Naive thymus-derived CD4-positive, alpha-beta T cell (primary cell): ENCODE measurements around the gene PSMC4. TPM values are rescaled to one million over a fixed set of nuclear protein-coding genes. Genes with fewer than 3 reads are reported as not detected.
A peak's percentile ranks its signal among the peaks of the same experiment; 100 is the strongest.

Experiments
- ATAC-seq: fragments of 150-1000 bp; cut with Tn5 transposase; 2 replicates; pipeline ENCODE4 v1.10.0; 2021; ENCODE audit warnings: mild to moderate bottlenecking, moderate library complexity
- CTCF ChIA-PET: fragments of 350-600 bp; sonication (Branson Sonifier 250); formaldehyde crosslinking; loops from one replicate; lab custom pipeline; 2021; ENCODE audit warnings: antibody characterized with exemption; lab: Charles Lee
- POLR2A ChIA-PET: fragments of 350-600 bp; sonication (Branson Sonifier 250); formaldehyde crosslinking; loops from one replicate; lab custom pipeline; 2021; ENCODE audit warnings: antibody characterized with exemption, inconsistent platforms; lab: Charles Lee
- DNase-seq, 9 donors: peaks; one replicate each; pipeline versions ENCODE4 v3.0.0 to v3.0.0-alpha.2; 2020 to 2022; ENCODE audit warnings: mixed read lengths in 1 of 9
- H3K27ac ChIP-seq: one replicate; pipeline ENCODE4 v1.7.0; 2013; ENCODE audit warnings: mild to moderate bottlenecking, low read depth, low read length, moderate library complexity
- H3K27me3 ChIP-seq, 2 donors: one replicate each; pipeline ENCODE4 v1.7.0; 2013; ENCODE audit warnings: low read length in 2 of 2, mild to moderate bottlenecking in 2 of 2, moderate library complexity in 2 of 2; ENCODE audit not compliant: control insufficient read depth in 2 of 2, insufficient read depth in 2 of 2
- H3K36me3 ChIP-seq, 3 experiments: 1 replicate in 2 of 3; 2 replicates in 1 of 3; pipeline ENCODE4 v1.7.0; 2013; ENCODE audit warnings: low read length in 3 of 3, mild to moderate bottlenecking in 3 of 3, moderate library complexity in 1 of 3; ENCODE audit not compliant: insufficient read depth in 3 of 3, control insufficient read depth in 2 of 3
- H3K4me1 ChIP-seq, 2 donors: one replicate each; pipeline ENCODE4 v1.7.0; 2013; ENCODE audit warnings: low read length in 2 of 2, mild to moderate bottlenecking in 2 of 2, moderate library complexity in 1 of 2; ENCODE audit not compliant: control insufficient read depth in 2 of 2, insufficient read depth in 2 of 2
- H3K4me3 ChIP-seq: 2 replicates; pipeline ENCODE4 v1.7.0; 2013; ENCODE audit warnings: mild to moderate bottlenecking, low read length
- H3K9me3 ChIP-seq, 3 experiments: 1 replicate in 2 of 3; 2 replicates in 1 of 3; pipeline ENCODE4 v1.7.0; 2013; ENCODE audit warnings: low read length in 3 of 3; ENCODE audit not compliant: control insufficient read depth in 2 of 3
- H3K27ac Mint-ChIP-seq, 9 donors: one replicate each; pipeline ENCODE4 v1.8.0; 2020 to 2022; ENCODE audit warnings: mixed read lengths in 9 of 9, mild to moderate bottlenecking in 8 of 9, moderate library complexity in 5 of 9, inconsistent platforms in 2 of 9
- H3K27me3 Mint-ChIP-seq, 5 donors: one replicate each; pipeline ENCODE4 v1.8.0; 2021 to 2022; ENCODE audit warnings: mixed read lengths in 5 of 5, mild to moderate bottlenecking in 1 of 5
- H3K36me3 Mint-ChIP-seq, 5 donors: one replicate each; pipeline ENCODE4 v1.8.0; 2020 to 2022; ENCODE audit warnings: mixed read lengths in 5 of 5, mild to moderate bottlenecking in 3 of 5, inconsistent platforms in 1 of 5
- H3K4me1 Mint-ChIP-seq, 7 donors: one replicate each; pipeline ENCODE4 v1.8.0; 2020 to 2022; ENCODE audit warnings: mixed read lengths in 7 of 7, mild to moderate bottlenecking in 3 of 7, inconsistent platforms in 1 of 7
- H3K4me3 Mint-ChIP-seq, 10 donors: one replicate each; pipeline ENCODE4 v1.8.0; 2020 to 2022; ENCODE audit warnings: mild to moderate bottlenecking in 10 of 10, mixed read lengths in 10 of 10, moderate library complexity in 6 of 10, inconsistent platforms in 2 of 10
- H3K9me3 Mint-ChIP-seq, 11 donors: one replicate each; pipeline ENCODE4 v1.8.0; 2020 to 2022; ENCODE audit warnings: mixed read lengths in 11 of 11, mild to moderate bottlenecking in 4 of 11, inconsistent platforms in 1 of 11, moderate library complexity in 1 of 11
- intact Hi-C, 2 donors: fragments of 100-400 bp; cut with micrococcal nuclease; formaldehyde crosslinking; loops; one replicate each; pipeline ENCODE4 v1.15.1; 2023
- polyA plus RNA-seq, 2 donors: library from polyadenylated mRNA; unstranded; fragments of 300-500 nt; fragmentation: Illumina TruSeq; gene quantifications; one replicate each; pipeline ENCODE4 v1.2.3, GENCODE V29; 2021
- total RNA-seq, 6 experiments: library from RNA in 5 of 6; stranded (reverse) in 5 of 6; gene quantifications; 1 replicate in 5 of 6; 2 replicates in 1 of 6; pipeline ENCODE4 v1.2.3 and lab custom pipeline; 2021 to 2026

PSMC4 gene
- total and polyA plus RNA-seq, 7 experiments from 2014 or later = 48.7 to 146 (median 72.7) TPM

DNA sequence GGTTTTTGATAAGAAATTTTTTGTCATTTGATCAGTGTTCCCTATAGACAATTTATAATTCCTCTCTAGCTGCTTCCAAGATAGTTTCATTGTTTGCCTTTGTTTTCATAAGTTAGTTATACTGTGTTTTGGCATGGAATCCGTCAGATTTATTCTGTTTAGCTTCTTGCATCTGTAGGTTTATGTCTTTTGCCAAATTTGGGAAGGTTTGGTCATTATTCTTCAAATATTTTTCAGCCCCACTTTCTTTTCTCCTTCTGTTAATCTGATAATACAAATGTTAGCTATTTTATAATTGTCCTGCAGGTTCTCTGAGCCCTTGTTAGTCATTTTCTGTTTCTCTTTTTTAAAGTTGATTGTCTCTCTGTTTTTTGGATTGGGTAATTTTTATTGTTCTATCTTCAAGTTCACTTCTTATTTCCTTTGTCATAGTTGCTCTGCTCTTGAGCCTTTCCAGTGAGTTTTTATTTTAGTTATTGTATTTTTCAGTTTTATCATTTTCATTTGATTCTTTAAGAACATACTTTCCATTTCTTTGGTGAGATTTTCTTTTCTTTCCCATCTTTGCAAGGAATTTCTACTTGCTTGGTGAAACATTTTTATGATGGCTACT is 30.6 kb upstream of the PSMC4 start:
- ChIA-PET CTCF (interaction anchor here (1.9 kb wide), 1 partner anchor 30 kb away, joined by 7 read pairs; the partner anchor contains the start of gene PSMC4), POLR2A (interaction anchor here (0.8 to 4.4 kb wide), 6 partner anchors 12 to 30 kb away, joined by 3 to 91 read pairs (median 8); partner anchors contain the start of gene PSMC4)
- peak overlapping the region; percentile 25 to 92 (median 82) for H3K27ac Mint-ChIP-seq
- Histone ChIP-seq H3K9me3 (peaks cover 0 to 4% (median 0%) of the 10 kb centered on the region in 3 experiments), H3K27ac (peak overlapping the region; percentile 77), H3K4me1 (peaks cover 70 to 72% of the 10 kb centered on the region in 2 donors), H3K4me3 (no peak overlapping the region), H3K36me3 (no peaks in the 10 kb centered on the region), H3K27me3 (no peaks in the 10 kb centered on the region)
- DNase-seq (no peak), ATAC-seq (no peak)
- peaks cover 4 to 29% (median 16%) of the 10 kb centered on the region in 11 donors for H3K9me3 Mint-ChIP-seq
- H3K4me3 Mint-ChIP-seq = peak overlapping the region in 8 of 10 donors; percentile 14 to 84 (median 74)
- H3K36me3 Mint-ChIP-seq = peaks cover 4 to 42% (median 6%) of the 10 kb centered on the region in 5 donors
- H3K27me3 Mint-ChIP-seq = no peaks in the 10 kb centered on the region
- intact Hi-C loops = loop anchor here in 1 of 2 donors (5.0 kb wide), 1 partner anchor 1008 kb away; the partner anchor contains the start of genes MRPS12 and SARS2
- peaks cover 72 to 95% (median 85%) of the 10 kb centered on the region in 7 donors for H3K4me1 Mint-ChIP-seq

DNA sequence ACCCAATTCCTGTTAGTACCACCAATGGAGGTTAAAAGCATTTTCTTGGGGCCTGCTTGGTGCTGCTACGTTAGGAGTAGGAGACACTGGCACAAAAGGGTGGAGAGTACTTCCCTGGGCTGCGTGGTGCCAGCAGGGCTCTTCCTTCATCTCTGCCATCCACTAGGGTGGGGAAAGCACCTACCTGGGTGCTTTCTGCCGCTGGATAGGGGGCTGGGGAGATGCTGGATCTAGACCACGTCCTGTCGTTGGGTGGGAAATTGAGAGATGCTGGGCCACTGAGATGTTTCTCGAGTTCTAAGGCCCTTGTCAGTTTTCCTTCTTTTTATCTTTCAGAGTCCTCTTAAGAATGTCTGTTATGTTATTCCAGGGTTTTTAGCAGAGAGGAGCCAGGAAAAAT is 29.8 kb upstream of the PSMC4 start:
- Histone ChIP-seq H3K36me3 (no peaks in the 10 kb centered on the region), H3K27ac (peak overlapping the region; percentile 77), H3K27me3 (no peaks in the 10 kb centered on the region), H3K4me1 (peaks cover 62 to 65% of the 10 kb centered on the region in 2 donors), H3K4me3 (peak overlapping the region; percentile 49), H3K9me3 (peaks cover 0 to 4% (median 0%) of the 10 kb centered on the region in 3 experiments)
- intact Hi-C loops = loop anchor here (1.0 to 5.0 kb wide), 3 partner anchors 12 to 1009 kb away; partner anchors contain the start of genes MRPS12 (in 1 of the 2) and SARS2 (in 1 of the 2)
- Mint-ChIP-seq H3K27ac (peak overlapping the region; percentile 72 to 93 (median 87)), H3K27me3 (no peaks in the 10 kb centered on the region), H3K9me3 (peaks cover 4 to 29% (median 16%) of the 10 kb centered on the region in 11 donors), H3K36me3 (peaks cover 4 to 42% (median 6%) of the 10 kb centered on the region in 5 donors), H3K4me1 (peaks cover 66 to 95% (median 79%) of the 10 kb centered on the region in 7 donors), H3K4me3 (peak overlapping the region; percentile 74 to 85 (median 78))
- POLR2A ChIA-PET = interaction anchor here (1.0 to 4.4 kb wide), 9 partner anchors 8 to 33 kb away, joined by 3 to 91 read pairs (median 9); partner anchors contain the start of gene PSMC4
- CTCF ChIA-PET = interaction anchor here (0.5 to 2.4 kb wide), 5 partner anchors 12 to 29 kb away, joined by 3 to 54 read pairs (median 7); partner anchors contain the start of gene PSMC4
- ATAC-seq = no peak
- DNase-seq = peak in 2 of 9 donors; percentile 21 to 39

DNA sequence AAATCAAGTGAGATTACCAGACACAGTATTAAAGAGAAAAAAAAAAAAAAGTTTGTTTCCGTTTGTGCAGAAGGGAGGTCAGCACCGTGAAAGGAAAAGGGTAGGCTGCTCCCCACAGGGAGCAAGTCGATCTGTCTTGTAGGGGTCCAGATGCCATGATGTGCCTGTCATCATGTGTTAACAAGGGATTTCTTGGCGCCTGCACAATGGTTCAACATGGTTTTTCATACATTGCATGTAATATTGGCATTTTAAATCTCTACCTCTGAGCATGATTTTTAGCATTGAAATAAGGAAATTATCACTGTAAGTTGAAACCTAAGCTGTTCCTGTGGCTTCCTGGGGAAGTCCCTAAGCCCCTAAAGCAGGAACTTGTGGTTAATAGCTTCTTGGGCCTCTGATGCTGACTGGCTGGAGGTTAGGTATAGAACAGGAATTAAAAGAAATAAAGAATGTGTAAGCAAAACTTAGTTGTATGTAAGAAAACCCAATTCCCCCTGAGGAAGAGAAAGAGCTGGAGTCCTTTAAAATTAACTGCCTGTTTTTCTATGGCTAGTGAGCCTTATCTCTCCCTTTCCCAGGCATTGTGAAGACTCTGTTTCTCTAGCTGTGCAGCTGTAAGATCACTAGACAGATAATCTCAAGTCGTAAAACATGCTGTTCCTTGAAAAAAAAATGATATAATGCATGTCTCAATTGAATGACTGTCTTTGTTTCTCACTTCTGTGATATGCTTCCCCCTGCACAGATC is 29.2 kb upstream of the PSMC4 start:
- peak overlapping the region; percentile 74 to 85 (median 78) for H3K4me3 Mint-ChIP-seq
- POLR2A ChIA-PET = interaction anchor here (0.6 to 4.4 kb wide), 10 partner anchors 9 to 34 kb away, joined by 3 to 91 read pairs (median 10); partner anchors contain the start of gene PSMC4
- H3K27ac Mint-ChIP-seq = peak overlapping the region; percentile 72 to 93 (median 87)

DNA sequence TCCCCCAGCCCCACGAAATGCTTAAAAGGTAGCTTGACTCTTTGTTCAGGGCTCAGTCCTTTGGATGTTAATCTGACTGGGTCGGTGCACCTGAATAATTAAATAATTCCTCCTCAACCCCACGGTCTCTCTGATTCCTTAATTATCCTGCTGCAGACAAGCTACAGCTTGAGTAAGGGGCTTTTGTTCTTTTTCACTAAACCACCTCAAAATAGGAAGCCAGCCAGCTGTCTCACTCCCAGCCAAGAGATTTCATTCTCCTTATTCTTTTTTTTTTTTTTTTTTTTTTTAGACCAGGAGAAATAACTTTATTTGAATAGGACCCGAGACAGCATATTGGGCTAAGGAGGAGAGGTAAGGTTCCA is 28.6 kb upstream of the PSMC4 start:
- Mint-ChIP-seq H3K27ac (peak overlapping the region; percentile 72 to 93 (median 87)), H3K4me1 (peaks cover 60 to 94% (median 74%) of the 10 kb centered on the region in 7 donors), H3K36me3 (peaks cover 6 to 48% (median 7%) of the 10 kb centered on the region in 5 donors), H3K9me3 (peaks cover 4 to 29% (median 16%) of the 10 kb centered on the region in 11 donors), H3K4me3 (peak overlapping the region; percentile 74 to 85 (median 78)), H3K27me3 (no peaks in the 10 kb centered on the region)
- DNase-seq (peak in 1 of 9 donors; percentile 6), ATAC-seq (no peak)
- Histone ChIP-seq H3K4me1 (peaks cover 51 to 59% of the 10 kb centered on the region in 2 donors), H3K4me3 (peak overlapping the region; percentile 49), H3K27me3 (no peaks in the 10 kb centered on the region), H3K27ac (peak overlapping the region; percentile 77), H3K36me3 (no peaks in the 10 kb centered on the region), H3K9me3 (peaks cover 0 to 4% (median 0%) of the 10 kb centered on the region in 3 experiments)
- POLR2A ChIA-PET = interaction anchor here (0.6 to 4.4 kb wide), 9 partner anchors 9 to 34 kb away, joined by 3 to 91 read pairs (median 12); partner anchors contain the start of gene PSMC4
- intact Hi-C loops = loop anchor here (1.0 to 5.0 kb wide), 2 partner anchors 55 to 1010 kb away; partner anchors contain the start of genes MRPS12 (in 1 of the 2), SARS2 (in 1 of the 2) and ZNF546 (in 1 of the 2)
- CTCF ChIA-PET = interaction anchor here (0.6 to 2.4 kb wide), 6 partner anchors 9 to 35 kb away, joined by 3 to 54 read pairs (median 6); partner anchors contain the start of gene PSMC4

More for the DNA sequence above, 29.2 kb upstream of the PSMC4 start:
- H3K4me1 ChIP-seq = peaks cover 56 to 62% of the 10 kb centered on the region in 2 donors
- intact Hi-C loops = loop anchor here (1.0 to 5.0 kb wide), 4 partner anchors 12 to 1009 kb away; partner anchors contain the start of genes MRPS12 (in 1 of the 2), SARS2 (in 1 of the 2) and ZNF546 (in 1 of the 2)
- H3K27me3 Mint-ChIP-seq = no peaks in the 10 kb centered on the region
- DNase-seq (peak in 8 of 9 donors; percentile 33 to 85 (median 78)), ATAC-seq (peak; percentile 91)
- H3K27ac ChIP-seq = peak overlapping the region; percentile 77
- H3K27me3 ChIP-seq = no peaks in the 10 kb centered on the region
- H3K9me3 ChIP-seq = peaks cover 0 to 4% (median 0%) of the 10 kb centered on the region in 3 experiments
- H3K36me3 ChIP-seq = no peaks in the 10 kb centered on the region
- peaks cover 6 to 45% (median 7%) of the 10 kb centered on the region in 5 donors for H3K36me3 Mint-ChIP-seq
- peak overlapping the region; percentile 49 for H3K4me3 ChIP-seq
- H3K9me3 Mint-ChIP-seq = peaks cover 4 to 29% (median 16%) of the 10 kb centered on the region in 11 donors
- H3K4me1 Mint-ChIP-seq = peaks cover 62 to 95% (median 77%) of the 10 kb centered on the region in 7 donors
- CTCF ChIA-PET = interaction anchor here (0.5 to 2.4 kb wide), 8 partner anchors 10 to 118 kb away, joined by 3 to 54 read pairs (median 4); partner anchors contain the start of gene PSMC4

DNA sequence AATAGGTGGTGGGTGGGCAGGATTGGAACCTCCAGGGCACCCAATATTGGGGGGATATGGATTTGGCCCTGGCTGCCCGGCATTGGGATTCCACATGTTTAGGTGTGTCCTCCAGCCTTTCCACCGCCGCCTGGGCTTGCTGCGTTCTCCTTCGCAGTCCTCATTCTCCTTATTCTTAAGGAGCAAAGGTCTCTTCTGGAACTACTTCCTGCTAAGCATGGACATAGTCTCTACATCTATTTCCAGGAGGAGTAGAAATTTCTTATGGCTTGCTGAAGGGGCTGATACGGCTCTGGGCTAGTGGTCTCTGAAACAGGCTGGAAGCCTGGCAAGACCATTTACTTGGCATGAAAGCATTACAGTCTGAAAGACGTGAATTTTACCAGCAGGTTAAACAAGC is 27.4 kb upstream of the PSMC4 start:
- peak overlapping the region; percentile 43 for H3K4me3 ChIP-seq
- ChIA-PET POLR2A (interaction anchor here (1.3 to 4.4 kb wide), 5 partner anchors 7 to 27 kb away, joined by 9 to 91 read pairs (median 14); partner anchors contain the start of gene PSMC4), CTCF (interaction anchor here (1.8 to 2.4 kb wide), 2 partner anchors 27 kb away, joined by 9 to 54 read pairs; partner anchors contain the start of gene PSMC4)
- H3K27ac ChIP-seq = peak overlapping the region; percentile 57
- H3K36me3 ChIP-seq = no peaks in the 10 kb centered on the region
- ATAC-seq = no peak
- Mint-ChIP-seq H3K4me1 (peaks cover 57 to 94% (median 77%) of the 10 kb centered on the region in 7 donors), H3K9me3 (peaks cover 4 to 29% (median 16%) of the 10 kb centered on the region in 11 donors), H3K4me3 (peak overlapping the region in 8 of 10 donors; percentile 27 to 74 (median 65)), H3K36me3 (peaks cover 6 to 49% (median 11%) of the 10 kb centered on the region in 5 donors), H3K27me3 (no peaks in the 10 kb centered on the region), H3K27ac (peak overlapping the region in 6 of 9 donors; percentile 36 to 90 (median 80))
- H3K4me1 ChIP-seq = peaks cover 49 to 64% of the 10 kb centered on the region in 2 donors
- peaks cover 0 to 4% (median 0%) of the 10 kb centered on the region in 3 experiments for H3K9me3 ChIP-seq
- DNase-seq = no peak
- intact Hi-C loops = loop anchor here in 1 of 2 donors (5.0 kb wide), 1 partner anchor 1011 kb away; the partner anchor contains the start of genes MRPS12 and SARS2
- H3K27me3 ChIP-seq = no peaks in the 10 kb centered on the region
